ENCODE results near the gene RCOR2.
A peak's percentile ranks its signal among the peaks of the same experiment; 100 is the strongest.

RCOR2 gene

DNA sequence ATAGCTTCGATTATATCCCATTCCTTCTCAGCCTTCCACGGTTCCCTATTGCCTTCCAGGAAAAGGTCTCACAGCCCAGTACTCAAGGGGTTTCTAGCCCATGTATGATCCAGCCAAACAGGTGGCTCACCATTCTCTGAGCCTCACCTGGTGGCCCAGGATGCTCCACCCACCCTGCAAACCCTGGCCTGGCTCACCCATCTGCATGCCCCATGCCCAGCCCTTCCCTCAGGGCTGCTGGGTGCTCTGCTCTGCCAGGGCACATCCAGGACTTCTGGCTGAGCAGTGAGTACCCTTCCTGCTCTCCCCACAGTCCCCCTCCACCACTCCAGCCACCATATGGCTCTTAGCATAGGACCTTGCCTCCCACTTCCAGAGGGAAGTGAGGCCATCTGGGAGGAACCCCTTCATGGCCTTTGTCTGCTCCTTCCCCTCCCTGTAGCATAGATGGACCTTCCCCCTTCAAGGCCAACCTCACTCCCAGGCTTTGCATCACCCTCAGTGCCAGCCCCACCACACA lies 5.8 kb upstream of the RCOR2 start:
- DNase-seq: no peak

- no peak for DNase-seq
Observed at GRCh38 chr11:63920939-63921417, 4.0 kb upstream of the RCOR2 start.

- no peak for DNase-seq
Observed at GRCh38 chr11:63920126-63920938, 3.4 kb upstream of the RCOR2 start.

DNA sequence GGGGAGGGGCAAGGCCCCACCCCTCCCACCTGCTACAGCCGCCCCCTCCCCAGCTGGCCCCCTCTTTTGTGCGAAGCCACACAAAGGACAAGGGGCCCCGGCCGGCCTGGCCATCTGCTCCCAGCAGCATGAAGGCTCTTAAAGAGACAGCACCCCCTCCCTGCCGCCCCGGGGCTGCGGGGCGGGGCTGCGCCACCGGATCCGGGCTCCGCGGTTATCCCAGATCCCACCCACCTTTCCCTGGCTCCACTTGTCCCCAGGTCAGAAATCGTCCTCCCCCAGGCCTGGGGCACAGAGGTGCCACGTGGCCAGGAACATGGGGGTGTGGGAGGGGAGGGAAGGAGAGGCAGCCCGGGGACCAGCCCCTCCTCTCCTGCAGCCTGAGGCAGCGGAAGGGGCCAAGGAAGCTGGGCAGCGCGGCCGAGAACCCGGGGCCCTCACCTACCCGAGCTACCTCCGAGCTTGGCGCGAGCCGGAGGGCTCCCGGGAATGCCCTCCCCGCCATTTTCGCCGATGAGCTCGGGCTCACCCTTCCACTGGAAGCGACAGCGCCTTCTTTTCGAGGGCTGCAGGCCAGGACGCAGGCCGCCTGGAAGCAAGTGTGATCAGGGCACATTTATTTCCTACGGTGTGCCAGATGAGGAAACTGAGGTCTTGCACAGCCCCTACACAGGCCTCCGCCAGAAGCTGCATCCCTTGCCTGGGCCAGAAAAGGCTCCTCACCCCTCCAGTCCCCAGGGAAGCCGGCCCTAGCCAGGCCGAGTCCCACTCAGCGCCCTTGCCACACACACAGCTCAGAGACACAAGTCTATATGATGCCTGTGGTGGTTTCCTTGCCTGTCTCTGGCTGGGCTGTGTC lies 2.5 kb upstream of the RCOR2 start:
- no peak for DNase-seq

GRCh38 chr11:63918507-63919191 lies 1.7 kb upstream of the RCOR2 start:
- DNase-seq: no peak

DNA sequence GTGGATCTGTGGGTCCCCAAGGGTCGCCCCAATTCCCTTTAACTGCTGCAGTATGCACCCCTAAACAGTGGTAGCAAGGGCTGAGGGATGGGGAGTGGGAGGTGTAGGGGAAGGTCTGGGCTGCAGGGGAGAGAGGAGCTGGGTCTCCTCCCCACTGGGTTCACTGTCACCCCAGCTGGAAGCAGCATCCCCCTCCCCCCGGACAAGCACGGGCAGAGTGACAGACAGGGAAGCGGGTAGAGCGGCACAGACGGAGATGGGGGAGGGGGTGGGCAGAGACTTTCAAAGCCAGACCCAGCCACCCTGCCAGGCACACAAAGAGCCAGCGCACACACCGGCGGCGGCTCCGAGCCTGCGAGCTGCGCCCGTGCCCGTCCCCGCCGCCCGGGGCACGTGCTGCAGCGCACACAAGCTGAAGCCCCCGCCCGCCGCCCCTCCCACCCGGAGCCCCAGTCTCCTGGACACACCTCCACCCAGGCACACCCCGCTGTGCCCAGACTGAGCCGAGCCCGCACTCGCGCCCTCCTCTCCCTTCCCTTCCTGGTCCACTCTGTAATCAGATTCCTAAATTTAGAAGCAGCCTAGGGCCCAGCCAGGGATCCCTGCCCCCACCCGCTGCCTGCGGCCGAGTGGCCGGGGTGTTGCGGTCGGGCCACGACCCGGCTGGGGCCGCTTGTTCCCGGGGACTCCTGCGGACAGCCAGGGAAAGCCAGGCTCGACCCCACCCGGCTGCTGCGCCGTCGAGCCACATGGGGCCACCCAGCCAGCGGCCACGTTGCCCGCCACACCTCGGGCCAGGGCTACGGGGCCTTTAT lies 935 bp upstream of the RCOR2 start:
- DNase-seq: no peak

- peak; percentile 52 for DNase-seq
Observed at GRCh38 chr11:63915961-63916836, 765 bp downstream of the RCOR2 start.

DNA sequence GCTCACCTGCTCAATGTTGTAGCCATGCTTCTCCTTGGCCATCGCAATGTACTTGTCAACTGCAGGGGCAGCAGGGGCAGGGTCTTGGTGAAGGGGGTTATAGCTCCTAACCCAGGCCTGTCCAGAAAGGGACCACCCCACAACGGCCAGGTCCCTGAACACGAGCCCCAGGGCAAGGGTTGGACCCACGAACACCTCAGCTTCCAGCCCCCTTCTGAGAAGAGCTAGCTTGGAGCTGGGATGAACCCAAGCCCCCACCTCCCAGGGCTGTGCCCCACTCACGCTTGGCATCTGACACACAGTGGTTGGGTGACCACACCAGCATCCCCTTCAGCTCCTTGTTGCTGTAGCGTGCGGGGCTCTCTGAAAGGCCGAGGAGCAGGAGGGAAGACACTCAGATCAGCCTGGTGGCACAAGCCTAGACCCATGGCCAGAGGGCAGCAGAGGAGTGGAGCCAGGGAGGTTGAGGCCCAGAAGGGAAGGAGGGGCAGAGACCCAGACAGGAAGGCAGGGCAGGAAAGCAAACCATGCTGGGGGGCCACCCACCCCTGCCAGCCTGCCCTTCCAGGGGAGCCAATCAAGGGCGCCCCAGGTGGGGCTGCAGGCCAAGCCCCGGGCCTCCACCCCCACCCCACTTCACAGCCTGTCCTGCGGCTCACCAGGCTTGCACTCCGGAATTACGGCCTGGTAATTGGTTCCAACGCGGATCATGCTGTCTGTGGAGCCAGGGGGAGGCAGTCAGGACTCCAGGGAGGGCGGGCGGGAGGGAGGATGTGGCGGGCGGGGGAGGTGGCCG lies 1.9 kb downstream of the RCOR2 start:
- DNase-seq: no peak

DNA sequence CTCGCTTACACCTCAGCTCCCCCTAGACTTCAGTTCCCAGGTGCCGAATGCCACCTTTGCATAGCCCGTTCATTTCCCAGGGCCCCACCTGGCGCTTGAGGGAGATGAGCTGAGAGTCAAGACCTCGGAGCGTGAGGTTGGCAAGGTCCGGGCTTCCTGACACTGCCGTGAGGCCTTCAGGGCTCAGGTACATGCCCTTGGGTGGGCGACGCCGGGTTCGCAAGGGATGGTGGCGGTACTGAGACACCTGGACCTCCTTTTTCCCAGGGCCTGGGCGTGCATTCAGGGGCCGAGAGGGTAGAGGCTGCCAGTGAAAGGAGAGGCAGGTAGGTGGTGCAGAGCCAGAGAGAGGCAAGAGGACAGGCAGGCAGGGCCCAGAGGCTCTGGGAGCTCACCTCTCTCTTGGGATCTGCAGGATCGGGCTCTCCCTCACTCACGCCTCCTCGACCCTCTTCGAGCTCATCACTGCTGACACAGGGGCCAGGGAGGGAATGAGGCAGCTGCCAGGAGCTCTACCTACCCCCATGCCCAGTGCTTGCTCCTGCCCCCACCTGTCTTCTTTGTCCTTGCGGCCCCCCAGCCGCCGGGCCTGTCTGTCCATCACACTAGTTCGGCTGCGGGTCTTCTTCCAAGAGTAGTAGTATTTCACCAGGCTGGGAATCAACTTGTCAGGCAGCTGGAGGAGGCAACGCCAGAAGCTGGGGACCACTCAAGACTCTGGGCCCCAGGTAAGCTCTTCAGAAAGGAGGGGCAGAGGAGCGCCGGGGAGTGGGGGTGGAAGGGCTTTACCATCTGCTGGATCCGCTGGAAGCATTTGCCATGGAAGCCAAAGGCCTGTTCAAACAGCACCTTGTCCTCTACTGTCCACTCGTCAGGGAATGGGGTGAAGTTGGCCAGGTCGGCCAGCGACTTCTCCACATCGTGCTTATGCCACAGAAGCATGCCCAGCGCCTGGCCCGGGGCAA lies 2.8 kb downstream of the RCOR2 start:
- DNase-seq: no peak

GRCh38 chr11:63912678-63913077 lies 4.3 kb downstream of the RCOR2 start:
- DNase-seq: no peak

DNA sequence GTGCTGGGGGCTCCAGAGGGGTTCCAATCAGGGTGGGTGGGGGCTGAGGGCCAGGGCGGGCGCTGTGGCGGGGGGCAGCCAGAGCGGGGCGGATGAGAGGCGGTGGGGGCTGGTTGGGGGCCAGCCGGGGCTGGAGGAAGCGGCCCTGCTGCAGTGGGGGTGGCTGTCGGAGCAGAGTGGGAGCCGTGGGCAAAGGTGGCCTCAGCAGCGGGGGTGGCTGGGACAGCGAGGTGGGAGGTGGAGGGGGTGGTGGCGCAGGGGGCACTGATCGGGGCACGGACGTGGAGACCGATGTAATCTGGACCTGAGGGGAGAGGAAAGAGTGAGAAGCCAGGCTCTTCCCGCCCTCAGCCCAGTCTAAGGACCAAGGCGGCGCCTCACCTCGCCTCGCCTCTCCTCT lies 5.1 kb downstream of the RCOR2 start:
- DNase-seq: no peak

DNA sequence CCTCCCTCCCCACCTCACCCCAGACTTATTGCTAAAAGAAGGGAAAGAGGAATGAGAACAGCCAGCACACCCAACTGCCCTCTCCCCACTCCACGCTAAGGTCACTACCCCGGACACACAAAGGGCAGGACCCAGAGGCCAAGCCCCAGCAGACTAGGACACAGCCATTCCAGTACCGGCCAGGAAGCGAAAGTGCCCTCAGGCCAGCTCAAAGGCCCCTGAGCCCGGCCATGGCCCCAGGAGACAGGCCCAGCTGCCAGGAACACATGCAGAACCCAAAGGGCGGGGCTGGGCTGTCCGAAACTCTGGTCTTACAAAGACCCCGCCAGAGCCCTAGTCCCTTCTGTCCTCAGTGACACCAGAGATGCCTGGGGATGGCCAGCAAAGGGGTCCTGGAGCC lies 5.5 kb downstream of the RCOR2 start:
- no peak for DNase-seq

DNA sequence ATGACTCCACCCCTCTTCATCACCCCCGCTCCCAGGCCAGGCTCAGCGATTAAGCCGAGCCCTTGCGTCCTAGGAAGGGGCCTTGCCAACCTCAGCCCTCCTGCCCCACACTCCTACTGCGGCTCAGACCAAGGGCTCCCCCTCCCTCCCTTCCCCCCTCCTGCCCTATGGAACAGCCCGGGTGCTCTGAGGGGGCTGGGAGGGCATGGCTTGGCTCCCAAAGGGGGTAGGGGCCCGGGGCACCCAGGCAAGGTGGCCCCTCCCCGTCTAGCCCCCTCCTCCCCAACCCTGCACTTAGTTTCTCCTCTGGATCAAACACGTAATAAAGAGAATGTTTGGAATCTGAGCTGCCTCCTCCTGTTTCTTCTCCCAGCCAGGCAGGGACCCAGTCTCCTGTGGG lies 6.3 kb downstream of the RCOR2 start:
- no peak for DNase-seq

DNA sequence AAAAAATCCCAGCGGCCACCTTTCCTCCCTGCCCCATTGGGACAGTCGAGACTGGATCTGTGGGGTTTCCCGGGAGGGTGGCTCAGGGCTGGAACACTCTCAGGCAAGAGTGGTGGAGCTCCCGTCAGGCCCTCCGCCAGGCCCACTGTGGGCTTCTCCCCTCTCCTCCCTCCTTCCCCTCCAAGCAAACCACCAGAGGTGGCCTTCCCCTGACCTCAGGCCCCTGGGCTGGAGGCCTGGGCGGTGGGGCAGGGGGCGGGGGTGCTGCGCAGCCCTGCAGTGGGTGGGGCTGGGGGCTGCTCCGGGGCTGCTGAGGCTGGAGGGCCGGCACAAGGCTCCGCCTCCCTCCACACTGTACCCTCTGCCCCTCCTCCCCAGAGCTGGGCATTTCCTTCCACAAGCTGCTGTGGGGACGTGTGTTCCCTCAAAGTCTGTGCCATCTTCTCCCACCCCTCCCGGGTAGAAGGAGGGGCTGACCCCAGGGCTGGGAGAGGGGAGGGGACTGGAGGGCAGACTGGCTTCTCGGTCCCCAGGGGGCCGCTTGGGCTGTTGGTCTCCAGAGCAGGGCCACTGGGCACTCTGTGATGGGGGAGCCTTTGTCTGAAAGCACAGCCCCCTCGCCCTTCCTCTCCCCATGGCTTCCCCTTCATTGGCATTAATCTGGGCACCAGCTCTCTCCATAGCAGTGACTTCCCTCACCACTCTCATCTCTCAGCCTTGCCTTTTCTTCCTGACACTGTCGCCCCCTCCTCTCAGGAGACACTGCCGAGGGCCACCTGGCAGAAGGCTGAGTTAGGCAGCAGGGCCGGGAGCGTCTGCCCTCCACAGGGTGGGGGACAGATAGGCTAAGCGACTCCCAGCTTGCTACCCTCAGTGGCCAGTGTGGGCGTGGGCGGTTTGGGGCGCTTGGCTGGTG lies 7.1 kb downstream of the RCOR2 start:
- DNase-seq: no peak

GRCh38 chr11:63908631-63909401 lies 8.1 kb downstream of the RCOR2 start:
- no peak for DNase-seq

GRCh38 chr11:63907808-63908530 lies 9.0 kb downstream of the RCOR2 start:
- DNase-seq: no peak

Measured in T1000 (cell line).